Sciatic nerve (tissue), 2 donors: ENCODE measurements around the gene ZDHHC8. TPM values are rescaled to one million over a fixed set of nuclear protein-coding genes. Genes with fewer than 3 reads are reported as not detected.

Source experiments
- ATAC-seq: fragments of 200-7000 bp; cut with Tn5 transposase; one replicate; pipeline ENCODE4 v1.9.1; 2020; ENCODE audit warnings: mild to moderate bottlenecking, moderate library complexity
- DNase-seq: peaks from one replicate; pipeline ENCODE4 v3.0.0-alpha.2; 2020; ENCODE audit warnings: low spot score
- intact Hi-C: fragments of 100-400 bp; cut with DNase I; formaldehyde crosslinking; loops from one replicate; pipeline ENCODE4 v1.14.2; 2022
- total RNA-seq: library from RNA; stranded (reverse); fragmentation: NEBNext Ultra II Directional; extraction: Animal tissue kit (Norgen Biotek cat#: 25700); gene quantifications from one replicate; pipeline ENCODE4 v1.2.1, GENCODE V29; 2021
- donor health status: DM: no; HTN: no; CAD: no.
- donor health status: DM: no; HTN: no; CAD: no.

The ZDHHC8 gene
- total RNA-seq, 1 donor from 2014 or later, result 143 TPM

DNA sequence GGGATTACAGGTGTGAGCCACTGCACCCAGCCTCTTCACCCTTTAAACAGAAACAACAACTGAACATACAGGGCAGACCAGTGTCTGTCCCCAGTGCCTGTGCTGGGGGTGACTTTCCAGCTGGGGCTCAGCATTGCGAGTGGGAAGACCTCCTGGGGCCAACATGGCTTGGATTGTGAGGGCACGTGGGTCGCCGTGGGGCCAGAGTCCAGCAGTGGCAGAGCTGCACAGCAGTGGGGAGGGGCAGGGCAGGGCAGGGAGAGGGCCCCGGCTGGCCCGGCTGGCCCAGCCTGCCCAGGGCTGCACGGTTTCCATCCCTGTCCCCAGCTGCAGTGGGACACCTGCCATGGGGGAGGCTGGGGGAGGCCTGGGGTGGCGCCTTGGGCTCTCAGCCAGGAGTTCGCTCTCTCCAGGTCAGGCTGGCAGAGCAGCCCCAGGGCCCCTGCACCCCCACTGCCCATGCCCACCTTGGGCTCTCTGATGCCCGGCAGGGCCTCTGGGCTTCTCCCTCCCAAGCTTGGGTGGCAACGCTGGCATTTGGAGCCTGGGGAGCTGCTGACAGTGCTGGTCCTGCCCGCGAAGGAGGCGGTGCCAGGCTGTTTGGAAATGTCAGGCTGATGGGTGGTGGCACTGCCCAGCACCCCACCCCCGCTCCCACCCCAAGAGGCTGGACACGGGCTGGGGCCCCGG is 49.7 kb downstream of the ZDHHC8 start:
- intact Hi-C loops, result no loop called here
- no peak for ATAC-seq

DNA sequence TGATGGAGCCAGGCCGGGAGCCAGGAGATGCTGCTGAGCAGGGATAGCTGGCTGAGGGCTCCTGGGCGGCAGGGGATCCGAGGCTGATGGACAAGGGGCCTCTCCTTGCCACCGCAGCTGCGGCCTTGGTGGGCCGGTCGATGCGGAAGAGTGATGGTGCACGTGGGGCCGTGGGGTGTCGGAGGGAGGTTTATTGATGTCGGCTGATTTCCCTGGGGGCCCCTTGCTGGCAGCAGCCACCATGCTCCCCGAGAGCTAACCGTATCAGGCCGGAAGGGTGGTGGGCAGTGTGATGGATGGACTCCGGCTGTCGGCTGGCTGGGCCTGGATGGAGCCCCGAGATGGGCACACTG is 50.3 kb downstream of the ZDHHC8 start:
- DNase-seq (no peak), ATAC-seq (no peak)
- intact Hi-C loops, result no loop called here

More for the DNA sequence above, 49.7 kb downstream of the ZDHHC8 start:
- DNase-seq, result no peak

DNA sequence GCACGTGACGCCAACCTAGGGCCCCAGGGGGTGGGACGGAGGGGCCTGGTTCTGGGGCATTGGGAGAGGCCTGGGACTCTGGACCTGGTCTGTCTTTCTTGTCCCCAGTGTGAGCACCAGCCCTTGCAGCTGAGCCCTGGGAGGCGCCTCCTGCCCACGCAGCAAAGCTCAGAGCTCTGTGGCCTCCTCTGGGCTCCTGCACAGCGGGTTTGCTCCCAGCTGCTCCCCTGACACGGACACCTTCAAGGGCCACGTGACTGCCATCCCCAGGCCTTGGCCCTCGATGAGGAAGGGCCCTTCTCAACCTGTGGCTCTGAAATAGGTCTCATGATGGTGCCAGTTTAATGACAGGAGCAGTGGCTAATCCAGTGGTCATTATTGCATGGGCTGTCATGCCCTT is 50.8 kb downstream of the ZDHHC8 start:
- DNase-seq (no peak), ATAC-seq (no peak)
- intact Hi-C loops, result no loop called here

DNA sequence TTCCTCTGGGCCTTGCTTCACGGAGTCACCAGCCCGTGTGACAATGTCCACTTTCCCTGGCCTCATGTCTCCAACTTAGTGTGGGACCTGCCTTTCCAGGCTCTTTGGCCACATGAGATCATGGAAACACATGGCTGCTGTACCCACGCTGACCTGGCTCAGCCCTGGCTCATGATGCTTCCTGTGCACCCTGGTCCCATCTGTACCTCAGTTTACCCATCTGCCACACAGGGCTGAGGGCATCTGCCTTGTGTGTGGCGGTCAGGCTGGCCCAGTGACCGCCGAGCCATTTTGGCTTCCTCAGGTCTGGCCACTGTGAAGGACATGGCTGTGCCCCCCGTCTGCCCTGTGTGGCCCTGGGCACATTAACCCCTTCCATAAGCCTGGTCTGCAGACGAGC is 51.5 kb downstream of the ZDHHC8 start:
- no peak for DNase-seq
- intact Hi-C loops, result no loop called here

DNA sequence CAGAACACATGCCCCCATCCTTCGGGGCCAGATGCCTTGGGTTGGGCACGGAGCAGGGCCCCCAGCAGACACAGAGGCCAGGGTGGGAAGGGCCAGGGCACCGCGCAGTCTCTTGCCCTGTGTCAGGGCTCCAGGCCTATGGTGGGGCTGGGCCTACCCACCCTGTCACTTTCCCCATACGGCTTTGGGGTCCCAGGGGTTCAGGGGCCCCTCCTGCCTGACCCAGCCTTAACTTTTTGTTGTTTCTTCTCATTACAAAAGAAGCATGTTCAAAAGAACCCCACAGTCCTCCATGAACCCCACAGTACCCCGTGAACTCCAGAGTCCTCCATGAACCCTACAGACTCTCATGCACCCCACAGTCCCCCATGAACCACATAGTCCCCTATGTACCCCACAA is 52.2 kb downstream of the ZDHHC8 start:
- ATAC-seq (no peak), DNase-seq (no peak)
- intact Hi-C loops, result no loop called here

More for the DNA sequence above, 51.5 kb downstream of the ZDHHC8 start:
- no peak for ATAC-seq

DNA sequence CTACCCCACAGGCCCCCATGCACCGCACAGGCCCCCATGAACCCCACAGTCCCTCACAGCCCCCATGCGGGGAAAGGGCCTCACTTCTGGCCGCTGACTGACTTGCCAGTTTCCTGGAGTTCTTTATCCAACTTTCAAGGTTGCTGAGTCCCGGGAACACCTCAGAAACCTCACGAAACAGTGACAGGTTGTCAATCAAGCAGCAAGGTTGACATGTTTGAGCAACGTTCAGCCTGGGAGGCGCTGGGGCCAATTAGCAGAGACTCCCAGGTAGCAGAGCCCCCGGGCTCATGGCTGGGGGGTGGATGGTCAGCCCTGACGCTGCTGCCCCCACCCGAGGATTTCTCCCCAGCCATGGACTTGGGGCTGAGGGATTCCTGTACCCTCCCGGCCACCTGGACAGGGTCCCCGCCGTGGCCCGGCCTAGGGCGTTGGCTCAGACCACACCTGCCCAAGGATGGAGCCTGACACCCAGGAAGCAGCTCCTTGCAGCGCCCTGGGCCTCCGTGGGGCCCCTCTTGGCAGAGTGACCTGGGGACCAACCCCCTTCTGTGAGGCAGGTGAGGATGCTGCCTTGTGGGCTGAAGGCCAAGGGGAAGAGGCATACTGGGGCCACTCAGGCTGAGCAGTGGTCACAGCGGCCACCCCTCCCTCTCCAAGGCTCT is 53.0 kb downstream of the ZDHHC8 start:
- no peak for ATAC-seq

DNA sequence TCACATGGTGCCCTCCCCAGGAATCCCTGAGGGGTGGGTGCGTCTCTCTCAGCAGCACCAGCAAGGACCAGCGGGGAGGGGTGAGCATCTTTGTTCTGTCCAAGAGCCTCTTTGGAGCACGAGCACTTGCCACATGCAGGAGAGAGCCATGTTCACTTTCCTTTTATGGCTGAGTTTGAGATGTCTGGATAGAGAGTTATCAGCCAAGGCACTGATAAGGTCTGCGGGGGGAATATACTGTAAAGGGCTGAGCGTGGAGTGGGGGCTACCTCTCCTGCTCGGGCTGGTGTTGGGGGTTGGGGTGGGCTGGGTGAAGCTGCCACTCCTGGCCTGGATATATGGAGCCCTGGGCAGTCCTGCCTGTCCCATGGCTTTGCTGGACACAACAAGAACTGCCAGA is 54.1 kb downstream of the ZDHHC8 start:
- intact Hi-C loops, result no loop called here
- no peak for DNase-seq
- ATAC-seq, result no peak

More for the DNA sequence above, 53.0 kb downstream of the ZDHHC8 start:
- no peak for DNase-seq
- intact Hi-C loops, result no loop called here

DNA sequence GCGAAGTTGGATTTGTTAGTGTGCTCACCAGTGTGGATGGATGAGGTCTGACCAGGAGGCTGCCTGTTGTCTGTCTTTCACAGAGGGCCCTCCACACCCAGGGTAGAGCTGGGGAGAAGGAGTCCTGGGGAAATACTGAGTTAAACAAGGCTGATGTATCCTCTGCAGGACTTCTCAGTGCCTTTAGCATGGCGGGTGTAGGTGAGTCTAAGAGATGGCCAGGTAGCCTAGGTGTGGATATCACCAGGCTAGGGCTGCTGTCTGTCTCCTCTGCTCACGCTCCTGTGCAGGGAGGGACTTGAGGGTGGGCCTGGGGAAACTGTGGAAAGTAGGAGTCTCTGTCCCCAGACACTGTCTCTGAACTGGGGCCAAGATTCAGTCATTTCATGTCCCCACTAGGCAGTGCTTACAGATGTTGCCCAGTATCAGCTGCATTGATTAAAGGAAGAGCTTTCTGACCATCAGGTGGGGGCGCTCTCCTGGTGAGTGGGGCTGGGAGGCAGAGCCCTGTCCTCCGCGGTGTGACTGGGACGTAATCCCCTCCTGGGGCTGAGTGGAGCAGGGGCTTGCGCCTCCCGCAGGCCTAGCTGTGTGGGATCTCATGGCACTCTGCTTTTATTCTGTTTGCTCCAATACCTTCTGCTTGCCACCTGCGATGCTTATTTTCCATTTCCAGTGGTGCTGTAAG is 54.7 kb downstream of the ZDHHC8 start:
- ATAC-seq (no peak), DNase-seq (no peak)
- intact Hi-C loops, result no loop called here

DNA sequence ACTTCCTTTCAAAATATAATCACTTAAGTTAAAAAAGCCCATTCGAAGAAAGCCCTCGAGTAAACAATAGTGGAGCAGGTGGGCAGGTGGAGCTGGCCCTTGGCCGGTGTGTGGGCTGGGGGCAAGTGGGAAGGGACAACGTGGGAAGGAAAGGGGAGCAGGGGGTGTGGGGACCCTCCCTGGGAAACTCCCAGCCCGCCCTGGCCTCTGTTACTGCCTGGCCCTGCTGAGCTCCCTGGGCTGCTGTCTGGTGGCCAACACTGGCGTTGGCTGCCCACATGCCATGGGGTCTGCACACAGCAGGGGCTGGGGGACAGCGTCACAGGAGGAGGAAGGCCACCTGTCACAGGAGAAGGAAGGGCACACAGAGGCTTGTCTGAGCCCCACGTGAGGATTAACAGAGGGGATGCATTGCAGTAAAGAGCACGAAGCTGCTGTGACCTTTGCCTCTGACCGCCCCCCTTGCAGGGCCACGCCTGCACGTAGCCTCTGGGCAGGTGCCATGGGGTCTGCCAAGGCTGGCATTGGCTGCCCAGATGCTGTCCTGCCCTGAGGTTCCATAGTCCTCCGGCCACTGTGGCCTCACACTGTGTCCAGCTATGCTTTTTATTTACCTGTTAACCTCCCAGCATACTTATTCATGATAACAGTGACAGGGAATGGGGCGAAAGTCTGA is 55.4 kb downstream of the ZDHHC8 start:
- ATAC-seq, result no peak
- DNase-seq, result no peak
- intact Hi-C loops, result no loop called here

DNA sequence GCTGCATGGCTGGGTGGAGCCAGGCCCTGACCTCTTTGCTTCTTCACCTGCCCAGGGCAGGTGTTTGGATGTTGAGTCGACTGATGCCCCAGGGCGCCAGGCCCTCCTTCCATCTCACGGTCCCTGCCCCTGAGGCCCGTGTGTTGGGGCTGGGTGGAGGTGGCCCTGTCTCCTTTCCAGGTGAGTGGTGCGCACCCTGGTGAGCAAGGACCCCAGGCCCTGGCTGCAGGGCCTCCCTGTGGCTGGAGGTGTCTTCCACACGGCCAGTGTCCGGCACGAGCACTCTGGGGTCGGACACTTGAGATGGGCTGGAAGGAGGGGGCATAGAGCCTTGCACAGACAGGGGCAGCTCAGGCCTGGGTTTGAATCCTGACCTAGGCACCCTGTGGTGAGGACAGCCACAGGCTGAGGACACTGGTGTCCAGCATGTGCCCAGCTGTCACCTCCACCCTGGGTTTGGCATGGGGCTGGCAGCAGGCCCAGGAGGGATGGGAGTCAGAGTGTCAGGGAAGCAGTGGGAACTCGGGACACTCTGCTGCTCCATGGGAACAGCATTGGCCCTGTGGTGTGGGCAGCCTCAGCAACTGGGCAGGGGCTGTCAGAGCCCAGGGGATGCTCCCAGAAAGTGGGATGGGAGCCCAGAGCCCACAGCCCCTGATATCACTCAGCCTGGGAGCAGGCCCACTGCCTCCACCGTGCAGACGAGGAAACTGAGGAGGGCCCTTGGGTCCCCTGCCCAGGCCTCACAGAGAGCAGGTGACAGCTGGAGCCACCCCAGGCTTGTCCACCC is 56.4 kb downstream of the ZDHHC8 start:
- ATAC-seq, result no peak
- intact Hi-C loops, result no loop called here
- no peak for DNase-seq

DNA sequence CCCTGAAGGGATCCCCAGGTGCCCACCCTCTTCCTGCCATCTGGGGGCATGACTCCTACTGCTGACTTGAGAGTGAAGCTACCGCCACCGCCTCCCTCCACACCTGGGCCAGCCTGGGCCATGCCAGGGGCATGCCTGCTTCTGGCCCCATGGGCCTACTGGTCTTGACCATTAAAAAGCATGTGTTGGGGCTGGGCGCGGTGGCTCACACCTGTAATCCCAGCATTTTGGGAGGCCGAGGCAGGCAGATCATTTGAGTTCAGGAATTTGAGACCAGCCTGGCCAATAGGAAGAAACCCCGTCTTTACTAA is 56.9 kb downstream of the ZDHHC8 start:
- no peak for DNase-seq
- intact Hi-C loops, result no loop called here

DNA sequence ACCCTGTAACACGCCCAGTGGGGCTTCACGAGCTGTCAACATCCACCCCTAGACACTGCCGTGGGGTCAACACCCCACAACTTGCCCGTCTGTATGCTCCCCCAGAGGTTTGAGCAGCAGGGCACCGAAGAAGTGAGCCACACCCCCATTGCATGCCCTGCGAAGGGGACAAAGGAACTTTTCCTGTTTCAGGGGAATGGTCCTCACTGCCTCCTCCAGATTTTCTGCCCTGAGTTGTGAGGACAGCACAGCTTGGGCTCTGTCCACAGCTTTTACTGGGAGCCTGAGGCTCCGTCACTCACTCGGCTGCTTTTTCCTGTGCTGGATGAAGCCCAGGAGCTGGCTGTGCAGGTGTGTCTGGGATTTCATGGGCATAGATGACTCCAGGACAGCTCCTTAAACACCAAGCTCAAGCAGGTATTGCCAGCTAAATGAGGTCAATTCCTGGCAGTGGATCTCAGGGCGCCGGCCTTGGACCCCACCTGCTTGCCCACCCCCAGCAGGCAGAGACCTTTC is 59.5 kb downstream of the ZDHHC8 start:
- intact Hi-C loops, result no loop called here
- DNase-seq (no peak), ATAC-seq (no peak)

More for the DNA sequence above, 56.9 kb downstream of the ZDHHC8 start:
- ATAC-seq, result no peak

DNA sequence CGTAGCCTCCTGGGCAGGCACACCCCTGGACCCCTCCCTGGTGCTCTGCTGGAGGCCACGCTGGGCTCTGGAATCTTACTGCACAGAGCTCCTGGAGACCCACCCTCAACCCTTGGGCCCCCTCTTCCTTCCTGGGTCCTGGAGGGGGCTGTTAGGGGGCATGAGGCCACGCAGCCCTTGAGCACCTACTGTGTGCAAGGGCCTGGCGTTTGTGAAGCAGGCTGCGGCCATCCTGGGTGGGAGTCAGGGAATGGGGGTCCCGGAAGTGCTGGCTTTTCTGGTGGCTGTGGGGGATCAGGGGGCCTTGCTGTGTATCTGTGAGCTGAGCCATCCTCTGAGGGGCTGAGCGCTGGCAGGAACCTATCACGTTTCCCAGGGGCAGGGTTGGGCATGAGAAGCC is 60.2 kb downstream of the ZDHHC8 start:
- ATAC-seq, result no peak
- intact Hi-C loops, result no loop called here
- no peak for DNase-seq

DNA sequence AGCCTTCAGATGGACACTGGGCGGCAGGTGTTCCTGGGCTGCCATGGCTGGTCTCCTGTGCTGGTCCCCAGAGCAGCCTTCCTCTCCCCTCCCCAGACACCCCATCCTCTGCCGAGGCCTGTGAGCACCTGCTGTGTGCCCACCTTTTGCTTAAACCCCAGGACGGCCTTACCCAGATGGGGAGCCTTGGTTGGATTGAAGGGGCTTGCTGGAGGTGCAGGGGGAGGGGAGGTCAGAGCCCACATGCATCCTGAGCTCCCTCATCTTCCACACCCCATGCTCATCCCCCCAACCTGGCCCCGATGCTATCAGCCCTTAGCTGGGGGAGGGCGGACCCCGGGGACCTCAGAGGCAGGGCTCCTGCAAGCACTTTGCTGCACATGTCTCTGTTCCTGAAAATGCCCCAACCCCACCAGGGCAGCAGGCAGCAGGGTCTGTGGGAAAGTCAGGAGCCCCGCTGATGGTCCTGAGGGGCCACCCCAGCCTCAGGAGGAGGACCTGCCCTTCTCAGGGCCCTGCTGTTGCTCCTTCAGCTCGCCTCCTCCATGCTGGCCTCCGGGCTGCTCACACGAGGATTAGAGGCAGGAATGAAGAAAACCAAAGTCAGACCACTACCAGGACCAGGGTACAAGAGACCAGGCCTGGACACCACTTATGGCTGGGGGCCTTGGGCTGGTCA is 60.8 kb downstream of the ZDHHC8 start:
- DNase-seq (no peak), ATAC-seq (no peak)
- intact Hi-C loops, result no loop called here

DNA sequence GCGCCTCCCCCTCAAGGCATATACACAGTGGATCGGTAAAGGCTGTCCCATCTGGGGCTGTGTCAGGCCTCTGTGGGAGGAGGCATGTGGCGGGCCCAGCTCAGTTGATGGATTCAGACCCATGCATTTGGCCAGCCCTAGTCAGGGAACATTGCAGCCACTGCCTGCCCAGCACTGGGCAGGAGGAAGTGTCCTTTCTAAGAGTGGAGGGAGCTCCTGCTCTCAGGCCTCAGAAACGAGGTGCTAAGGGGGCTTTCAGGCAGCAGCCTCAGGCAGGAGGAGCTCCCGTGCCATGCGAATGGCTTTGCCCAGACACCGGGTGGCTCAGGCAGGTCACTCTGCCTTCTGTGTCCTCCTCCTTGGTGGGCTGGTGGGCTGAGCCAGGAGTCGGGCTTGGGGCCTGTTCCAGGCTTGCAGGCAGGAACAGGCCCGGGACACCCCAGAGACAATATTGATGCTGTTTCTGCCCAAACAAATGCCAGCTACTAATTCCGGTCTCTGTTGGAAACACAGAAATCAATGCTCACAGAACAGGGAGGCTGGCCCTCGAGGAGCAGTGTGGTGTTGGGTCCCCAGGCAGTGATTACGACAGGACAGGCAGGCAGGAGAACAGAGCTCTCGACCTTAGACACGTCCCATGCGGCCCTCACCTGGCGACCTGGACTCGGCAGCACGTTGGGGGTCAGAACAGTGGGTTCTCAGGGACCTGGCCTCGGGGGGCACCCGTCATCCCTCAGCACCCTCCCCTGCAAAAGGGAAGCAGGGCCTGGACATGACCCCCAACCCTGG is 61.6 kb downstream of the ZDHHC8 start:
- intact Hi-C loops, result no loop called here
- DNase-seq (no peak), ATAC-seq (no peak)

DNA sequence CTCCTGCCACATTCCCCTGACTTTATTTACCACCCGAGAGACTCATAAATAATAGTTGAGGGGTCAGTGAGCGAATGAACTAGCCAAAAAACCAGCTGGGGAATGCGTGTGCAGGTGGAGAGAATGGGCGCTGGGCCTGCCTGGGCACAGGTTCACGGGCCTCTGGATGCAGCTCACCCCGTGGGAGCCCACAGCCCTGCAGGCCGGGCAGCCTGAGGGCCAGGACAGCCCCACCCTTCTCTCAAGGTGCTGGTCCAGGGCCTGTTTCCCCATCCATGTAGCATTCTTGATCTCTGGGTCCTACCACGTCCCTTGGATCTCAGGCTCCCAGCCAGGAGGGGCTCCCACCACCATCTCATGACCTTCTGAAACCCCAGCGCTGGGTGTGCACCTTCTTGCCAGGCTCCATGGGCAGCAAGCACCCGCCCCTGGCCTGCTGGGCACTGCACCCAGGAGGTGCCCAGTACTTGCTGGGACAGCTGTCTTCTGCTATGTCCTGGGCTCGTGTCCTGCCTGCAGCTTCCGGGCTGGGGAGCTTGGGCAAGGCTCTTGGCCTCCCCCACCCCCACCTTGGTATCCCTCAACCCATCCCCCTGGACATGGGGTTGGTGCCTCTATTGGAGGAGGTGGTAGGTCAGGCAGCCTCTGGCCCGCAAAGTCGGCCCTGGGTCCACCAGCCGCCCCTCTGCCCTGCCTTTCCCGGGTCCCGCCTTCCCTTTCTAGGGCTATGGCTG is 62.3 kb downstream of the ZDHHC8 start:
- no peak for DNase-seq
- intact Hi-C loops, result no loop called here

More for the DNA sequence above, 62.3 kb downstream of the ZDHHC8 start:
- no peak for ATAC-seq
